CD4-positive, CD25-positive, alpha-beta regulatory T cell (primary cell): ENCODE results near the gene PGF. TPM values are rescaled to one million over a fixed set of nuclear protein-coding genes. Genes with fewer than 3 reads are reported as not detected.

Experiments
- ATAC-seq, 2 donors: fragments of 150-1000 bp; cut with Tn5 transposase; one replicate each; pipeline ENCODE4 v1.10.0; 2021; ENCODE audit warnings: low read depth in 2 of 2, moderate number of reproducible peaks in 2 of 2, moderate library complexity in 1 of 2
- DNase-seq, 3 donors: peaks; one replicate each; pipeline versions ENCODE4 v3.0.0 to v3.0.0-alpha.2; 2012 to 2022; ENCODE audit warnings: mixed read lengths in 1 of 3
- H3K27ac ChIP-seq: one replicate; pipeline ENCODE4 v1.7.0; 2013; ENCODE audit warnings: mild to moderate bottlenecking, low read length; ENCODE audit not compliant: insufficient read depth, poor library complexity, severe bottlenecking
- H3K27me3 ChIP-seq: one replicate; pipeline ENCODE4 v1.7.0; 2013; ENCODE audit warnings: low read length; ENCODE audit not compliant: control insufficient read depth, insufficient read depth
- H3K36me3 ChIP-seq: one replicate; pipeline ENCODE4 v1.7.0; 2013; ENCODE audit warnings: mild to moderate bottlenecking, low read length, moderate library complexity; ENCODE audit not compliant: control insufficient read depth, insufficient read depth
- H3K4me1 ChIP-seq: 2 replicates; pipeline ENCODE4 v1.7.0; 2013; ENCODE audit warnings: mild to moderate bottlenecking, low read length; ENCODE audit not compliant: insufficient read depth, control insufficient read depth, poor library complexity, severe bottlenecking
- H3K4me3 ChIP-seq: one replicate; pipeline ENCODE4 v1.7.0; 2013; ENCODE audit warnings: low read depth, mild to moderate bottlenecking, low read length, moderate library complexity
- H3K9me3 ChIP-seq, 2 experiments: 1 replicate in 1 of 2; 2 replicates in 1 of 2; pipeline ENCODE4 v1.7.0; 2013; ENCODE audit warnings: low read length in 2 of 2, mild to moderate bottlenecking in 1 of 2, moderate library complexity in 1 of 2; ENCODE audit not compliant: control insufficient read depth in 2 of 2
- H3K27ac Mint-ChIP-seq, 3 donors: one replicate each; pipeline ENCODE4 v1.8.0; 2020 to 2022; ENCODE audit warnings: mild to moderate bottlenecking in 3 of 3, mixed read lengths in 3 of 3, moderate library complexity in 2 of 3
- H3K27me3 Mint-ChIP-seq: one replicate; pipeline ENCODE4 v1.8.0; 2022; ENCODE audit warnings: mild to moderate bottlenecking, mixed read lengths
- H3K36me3 Mint-ChIP-seq: one replicate; pipeline ENCODE4 v1.8.0; 2020; ENCODE audit warnings: mixed read lengths
- H3K4me1 Mint-ChIP-seq, 4 donors: one replicate each; pipeline ENCODE4 v1.8.0; 2020 to 2022; ENCODE audit warnings: mixed read lengths in 4 of 4, mild to moderate bottlenecking in 1 of 4
- H3K4me3 Mint-ChIP-seq, 4 donors: one replicate each; pipeline ENCODE4 v1.8.0; 2020 to 2022; ENCODE audit warnings: mild to moderate bottlenecking in 4 of 4, mixed read lengths in 4 of 4, moderate library complexity in 3 of 4
- H3K9me3 Mint-ChIP-seq, 7 donors: one replicate each; pipeline ENCODE4 v1.8.0; 2020 to 2022; ENCODE audit warnings: mixed read lengths in 7 of 7, mild to moderate bottlenecking in 3 of 7, moderate library complexity in 2 of 7
- polyA plus RNA-seq, 4 donors: library from polyadenylated mRNA; unstranded; fragments of 300-500 nt; fragmentation: Illumina TruSeq; gene quantifications; one replicate each; pipeline ENCODE4 v1.2.3, GENCODE V29; 2021
- total RNA-seq: library from RNA; stranded (reverse); gene quantifications from one replicate; pipeline ENCODE4 v1.2.3, GENCODE V29; 2022

PGF gene
- total and polyA plus RNA-seq, 5 donors from 2014 or later, result 0.44 TPM; not detected in 4

DNA sequence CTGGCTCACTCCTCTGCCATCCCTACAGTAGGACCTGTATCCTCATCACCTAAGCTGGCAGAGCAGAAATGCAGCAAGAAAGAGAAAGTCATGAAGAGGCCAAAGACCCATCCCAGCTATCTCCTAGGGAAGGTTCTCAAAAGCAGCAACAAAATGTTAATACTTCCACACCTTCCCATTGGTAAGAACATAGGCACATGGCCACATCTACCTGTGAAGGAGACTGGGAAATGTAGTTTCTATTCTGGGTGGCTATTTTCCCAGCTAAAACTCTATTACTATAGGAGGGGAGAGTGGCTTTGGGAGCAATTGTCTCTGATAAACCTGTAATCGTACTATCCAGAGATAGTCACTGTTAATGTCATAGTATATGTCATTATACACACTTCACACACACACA is 33.6 kb upstream of the PGF start:
- peaks cover 15% of the 10 kb centered on the region for H3K27me3 Mint-ChIP-seq
- Histone ChIP-seq H3K9me3 (no peaks in the 10 kb centered on the region), H3K27me3 (peaks cover 1% of the 10 kb centered on the region), H3K27ac (no peak overlapping the region), H3K36me3 (no peaks in the 10 kb centered on the region), H3K4me3 (no peak overlapping the region), H3K4me1 (no peaks in the 10 kb centered on the region)
- no peak overlapping the region for H3K27ac Mint-ChIP-seq
- H3K4me1 Mint-ChIP-seq, result peaks cover 0 to 1% (median 0%) of the 10 kb centered on the region in 4 donors
- ATAC-seq, result no peak
- no peaks in the 10 kb centered on the region for H3K36me3 Mint-ChIP-seq
- no peaks in the 10 kb centered on the region for H3K9me3 Mint-ChIP-seq
- no peak overlapping the region for H3K4me3 Mint-ChIP-seq
- DNase-seq, result no peak

DNA sequence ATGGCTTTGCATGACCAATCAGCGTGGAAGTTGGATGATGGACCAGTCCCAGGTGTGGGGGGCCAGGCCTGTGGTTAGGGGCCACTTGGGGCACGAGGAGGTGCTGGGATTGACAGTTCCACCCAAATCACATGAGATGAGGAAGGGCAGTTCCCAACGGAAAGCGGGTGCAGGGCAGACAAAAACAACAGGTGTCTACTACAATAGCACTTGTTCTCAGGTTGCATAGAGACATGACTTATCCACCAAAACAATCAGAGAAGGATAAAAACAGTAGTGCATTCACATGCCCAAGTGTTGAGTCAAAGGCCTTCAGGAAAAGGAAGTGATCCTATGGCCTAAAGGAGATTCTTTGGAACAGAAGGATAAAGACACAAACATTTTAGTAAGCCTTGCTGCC is 32.7 kb upstream of the PGF start:
- Mint-ChIP-seq H3K27ac (no peak overlapping the region), H3K4me1 (peaks cover 0 to 1% (median 0%) of the 10 kb centered on the region in 4 donors), H3K36me3 (no peaks in the 10 kb centered on the region), H3K27me3 (peaks cover 11% of the 10 kb centered on the region), H3K9me3 (no peaks in the 10 kb centered on the region), H3K4me3 (no peak overlapping the region)
- ATAC-seq (no peak), DNase-seq (no peak)
- H3K4me1 ChIP-seq, result no peaks in the 10 kb centered on the region
- H3K36me3 ChIP-seq, result no peaks in the 10 kb centered on the region
- H3K9me3 ChIP-seq, result no peaks in the 10 kb centered on the region
- peaks cover 1% of the 10 kb centered on the region for H3K27me3 ChIP-seq
- H3K4me3 ChIP-seq, result no peak overlapping the region
- no peak overlapping the region for H3K27ac ChIP-seq

DNA sequence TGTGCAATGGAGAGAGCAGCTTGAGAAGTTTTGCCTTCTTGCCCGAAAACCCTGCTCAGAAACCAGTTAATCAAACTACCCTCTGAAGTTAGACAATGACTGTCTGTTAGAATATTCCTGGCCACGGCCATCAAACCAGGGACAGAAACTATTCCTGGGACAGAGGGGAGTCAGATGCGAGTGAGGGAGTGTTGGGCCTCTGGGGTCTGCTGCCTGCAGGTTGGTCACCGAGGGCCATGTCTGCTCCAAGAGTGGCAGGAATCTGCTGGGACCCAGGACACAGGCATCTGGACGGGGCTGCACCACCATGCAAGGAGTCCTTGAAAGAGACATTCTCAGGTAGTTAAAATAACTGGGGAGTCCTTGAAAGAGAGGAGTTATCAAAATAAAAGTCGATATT is 30.4 kb upstream of the PGF start:
- DNase-seq (no peak), ATAC-seq (no peak)
- Mint-ChIP-seq H3K9me3 (no peaks in the 10 kb centered on the region), H3K27me3 (peaks cover 7% of the 10 kb centered on the region), H3K27ac (no peak overlapping the region), H3K4me1 (peaks cover 0 to 1% (median 0%) of the 10 kb centered on the region in 4 donors), H3K4me3 (no peak overlapping the region), H3K36me3 (no peaks in the 10 kb centered on the region)
- Histone ChIP-seq H3K27me3 (peaks cover 1% of the 10 kb centered on the region), H3K27ac (no peak overlapping the region), H3K4me1 (no peaks in the 10 kb centered on the region), H3K36me3 (no peaks in the 10 kb centered on the region), H3K9me3 (no peaks in the 10 kb centered on the region), H3K4me3 (no peak overlapping the region)

DNA sequence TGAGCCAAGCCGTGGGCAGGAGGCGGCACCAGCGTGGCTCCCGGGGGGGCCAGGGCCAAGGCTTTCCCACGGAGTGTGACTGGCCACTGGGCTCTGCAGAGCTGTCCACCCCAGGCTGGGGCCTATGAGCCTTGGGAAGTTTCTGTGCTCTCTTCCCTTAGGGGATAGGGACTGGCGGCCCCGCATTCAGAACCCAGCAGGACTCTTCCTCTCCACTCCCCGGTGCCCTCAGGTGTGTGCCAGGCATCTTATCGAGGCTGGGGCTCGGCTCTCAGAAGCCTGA is 29.6 kb upstream of the PGF start:
- no peaks in the 10 kb centered on the region for H3K9me3 Mint-ChIP-seq
- H3K4me3 ChIP-seq, result no peak overlapping the region

DNA sequence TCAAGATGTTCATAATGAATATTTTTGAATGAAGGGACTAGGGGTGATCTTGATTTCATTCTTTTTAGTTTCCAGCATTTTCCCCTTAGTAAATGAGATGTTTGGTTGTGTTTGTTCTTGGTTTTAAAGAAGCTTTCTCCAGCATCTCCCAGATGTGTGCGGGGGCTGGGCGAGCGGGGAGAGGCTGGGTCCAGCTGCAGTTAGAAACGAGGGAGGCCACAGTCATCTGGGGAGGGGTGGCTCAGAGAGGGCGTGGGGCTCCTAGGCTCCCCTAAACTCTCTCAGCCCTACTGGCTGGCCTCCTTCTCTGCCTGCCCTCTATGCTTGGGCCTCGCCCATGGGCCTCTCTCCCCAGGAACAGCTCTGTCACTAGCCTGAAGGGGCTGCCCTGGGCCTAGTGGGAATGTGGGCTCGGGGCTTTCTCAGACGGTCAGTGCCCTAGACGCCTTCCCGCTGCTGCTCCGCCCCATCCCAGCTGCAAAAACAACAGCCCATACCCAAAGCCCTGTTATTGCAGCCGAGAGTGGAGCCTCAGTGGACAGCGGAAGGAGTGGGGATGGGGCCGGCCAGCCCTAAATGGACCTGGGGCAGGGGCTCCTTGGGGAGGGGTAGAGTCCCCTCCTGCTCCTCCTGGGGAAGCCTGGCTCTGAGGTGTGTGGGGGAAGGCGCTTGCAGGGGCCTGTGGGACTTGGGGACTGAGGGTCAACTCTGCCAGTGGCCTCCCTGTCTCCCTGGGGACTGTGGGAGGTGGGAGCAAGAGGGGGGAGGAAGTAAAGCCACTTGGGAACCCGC is 29.0 kb upstream of the PGF start:
- no peaks in the 10 kb centered on the region for H3K4me1 ChIP-seq
- H3K36me3 Mint-ChIP-seq, result no peaks in the 10 kb centered on the region
- H3K9me3 Mint-ChIP-seq, result no peaks in the 10 kb centered on the region
- no peaks in the 10 kb centered on the region for H3K27me3 Mint-ChIP-seq
- no peak overlapping the region for H3K27ac ChIP-seq
- H3K36me3 ChIP-seq, result no peaks in the 10 kb centered on the region
- no peak for DNase-seq
- no peak overlapping the region for H3K4me3 ChIP-seq
- H3K4me3 Mint-ChIP-seq, result no peak overlapping the region
- no peaks in the 10 kb centered on the region for H3K9me3 ChIP-seq
- no peak overlapping the region for H3K27ac Mint-ChIP-seq
- no peak for ATAC-seq
- peaks cover 1% of the 10 kb centered on the region for H3K27me3 ChIP-seq
- no peaks in the 10 kb centered on the region for H3K4me1 Mint-ChIP-seq

More for the DNA sequence above, 29.6 kb upstream of the PGF start:
- Mint-ChIP-seq H3K4me3 (no peak overlapping the region), H3K4me1 (no peaks in the 10 kb centered on the region), H3K36me3 (no peaks in the 10 kb centered on the region), H3K27ac (no peak overlapping the region), H3K27me3 (no peaks in the 10 kb centered on the region)
- DNase-seq (no peak), ATAC-seq (no peak)
- no peaks in the 10 kb centered on the region for H3K4me1 ChIP-seq
- H3K27me3 ChIP-seq, result peaks cover 1% of the 10 kb centered on the region
- H3K36me3 ChIP-seq, result no peaks in the 10 kb centered on the region
- no peak overlapping the region for H3K27ac ChIP-seq
- H3K9me3 ChIP-seq, result no peaks in the 10 kb centered on the region

DNA sequence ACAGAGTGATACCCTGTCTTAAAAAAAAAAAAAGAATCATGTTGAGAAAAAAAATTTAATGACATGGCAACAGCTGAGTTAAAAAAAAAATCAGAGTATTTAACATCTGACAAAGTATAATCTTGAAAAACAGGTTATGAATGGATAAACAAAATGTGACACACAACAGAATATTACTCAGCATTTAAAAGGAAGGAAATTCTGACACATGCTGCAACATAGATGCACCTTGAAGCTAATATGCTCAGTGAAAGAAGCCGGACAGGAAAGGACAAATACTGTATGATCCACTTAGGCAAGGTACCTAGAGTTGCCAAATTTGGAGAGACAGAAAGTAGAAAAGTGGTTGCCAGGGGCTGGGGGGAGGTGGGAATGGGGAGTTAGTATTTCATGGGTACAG is 27.9 kb upstream of the PGF start:
- no peaks in the 10 kb centered on the region for H3K27me3 ChIP-seq
- no peak overlapping the region for H3K27ac ChIP-seq
- Mint-ChIP-seq H3K27ac (no peak overlapping the region), H3K4me1 (no peaks in the 10 kb centered on the region), H3K9me3 (no peaks in the 10 kb centered on the region), H3K36me3 (no peaks in the 10 kb centered on the region), H3K4me3 (no peak overlapping the region), H3K27me3 (peaks cover 5% of the 10 kb centered on the region)
- H3K9me3 ChIP-seq, result no peaks in the 10 kb centered on the region
- H3K4me3 ChIP-seq, result no peak overlapping the region
- DNase-seq (no peak), ATAC-seq (no peak)
- H3K36me3 ChIP-seq, result no peaks in the 10 kb centered on the region
- no peaks in the 10 kb centered on the region for H3K4me1 ChIP-seq

DNA sequence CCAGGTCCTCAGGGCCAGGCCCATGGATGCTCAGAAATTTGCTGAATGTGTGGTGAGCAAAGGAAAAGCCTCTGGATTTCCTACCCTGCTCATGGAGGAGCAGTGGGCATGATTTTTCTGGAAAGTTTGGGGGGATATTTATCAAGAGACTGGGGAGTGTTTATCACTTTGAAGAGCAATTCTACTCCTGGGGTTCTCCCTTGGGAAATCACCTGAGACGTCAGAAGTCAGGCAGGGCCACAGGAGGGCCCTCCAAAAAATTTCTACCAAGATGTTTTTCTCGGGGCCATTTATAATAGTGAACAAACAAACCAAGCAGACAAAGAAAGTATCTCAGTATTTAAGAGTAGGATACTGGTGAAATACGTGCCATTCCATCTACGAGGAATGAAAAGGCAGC is 27.3 kb upstream of the PGF start:
- H3K27ac Mint-ChIP-seq, result no peak overlapping the region

DNA sequence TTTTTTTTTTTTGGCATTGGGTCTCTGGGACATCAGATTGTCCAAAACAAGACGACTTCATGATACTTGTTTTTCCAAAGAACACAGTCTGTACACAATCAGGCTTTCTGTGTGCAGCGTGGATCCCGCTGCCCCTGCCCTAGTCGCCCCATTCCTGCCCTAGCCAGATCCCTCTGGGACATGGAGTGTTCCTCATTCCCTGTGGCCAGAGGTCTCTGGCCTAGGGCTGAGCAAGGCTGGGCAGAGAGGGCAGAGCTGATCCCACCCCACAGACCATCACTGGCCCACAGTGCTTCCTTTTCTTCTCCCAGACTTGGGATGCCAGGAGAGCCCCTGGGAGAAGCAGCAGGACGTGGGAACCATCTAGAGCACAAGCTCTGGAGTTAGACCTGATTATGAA is 26.4 kb upstream of the PGF start:
- no peak for DNase-seq
- Mint-ChIP-seq H3K9me3 (no peaks in the 10 kb centered on the region), H3K36me3 (no peaks in the 10 kb centered on the region), H3K4me3 (no peak overlapping the region), H3K27me3 (peaks cover 5% of the 10 kb centered on the region), H3K27ac (no peak overlapping the region), H3K4me1 (peaks cover 0 to 2% (median 0%) of the 10 kb centered on the region in 4 donors)
- H3K27me3 ChIP-seq, result no peaks in the 10 kb centered on the region
- no peaks in the 10 kb centered on the region for H3K4me1 ChIP-seq
- ATAC-seq, result no peak
- no peak overlapping the region for H3K4me3 ChIP-seq
- no peaks in the 10 kb centered on the region for H3K36me3 ChIP-seq
- no peaks in the 10 kb centered on the region for H3K9me3 ChIP-seq
- H3K27ac ChIP-seq, result no peak overlapping the region

More for the DNA sequence above, 27.3 kb upstream of the PGF start:
- no peak for DNase-seq
- no peaks in the 10 kb centered on the region for H3K4me1 Mint-ChIP-seq
- no peaks in the 10 kb centered on the region for H3K27me3 ChIP-seq
- H3K27me3 Mint-ChIP-seq, result peaks cover 5% of the 10 kb centered on the region
- H3K9me3 Mint-ChIP-seq, result no peaks in the 10 kb centered on the region
- H3K36me3 Mint-ChIP-seq, result no peaks in the 10 kb centered on the region
- ATAC-seq, result no peak
- H3K4me3 ChIP-seq, result no peak overlapping the region
- H3K27ac ChIP-seq, result no peak overlapping the region
- H3K4me1 ChIP-seq, result no peaks in the 10 kb centered on the region
- no peaks in the 10 kb centered on the region for H3K9me3 ChIP-seq
- H3K36me3 ChIP-seq, result no peaks in the 10 kb centered on the region
- H3K4me3 Mint-ChIP-seq, result no peak overlapping the region
